Measurements from ENCODE around the gene OR2AJ1.

GRCh38 chr1:247964933-247965332 lies 40.2 kb downstream of the OR2AJ1 start, which contains the start of gene OR2AK2:
- TF ChIP-seq CTCF (IDR thresholded peaks at IDR 0.05) = no peak
- TF ChIP-seq POLR2A (IDR thresholded peaks at IDR 0.05) = no peak
